Measurements from ENCODE around the gene WEE2.

DNA sequence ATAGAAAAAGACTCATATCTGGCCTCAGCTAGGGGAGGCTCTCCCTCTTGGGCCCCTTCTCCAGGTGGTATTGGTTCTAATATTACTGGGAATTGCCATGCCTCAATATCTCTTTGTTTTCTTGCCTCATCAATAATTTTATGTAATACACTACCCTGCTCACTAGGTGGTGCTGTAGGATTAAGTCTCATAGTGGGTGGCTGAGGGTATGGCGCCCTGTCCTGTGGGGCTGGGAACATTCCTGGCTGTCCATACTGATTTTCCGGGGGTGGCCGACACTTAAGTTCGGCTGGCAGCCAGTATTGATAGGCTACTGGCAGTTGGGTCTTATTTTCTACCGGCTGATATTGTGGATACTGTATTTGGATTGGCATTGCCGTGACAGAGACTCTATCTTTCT is 46.8 kb downstream of the WEE2 start:
- TF ChIP-seq, protein P1, sequence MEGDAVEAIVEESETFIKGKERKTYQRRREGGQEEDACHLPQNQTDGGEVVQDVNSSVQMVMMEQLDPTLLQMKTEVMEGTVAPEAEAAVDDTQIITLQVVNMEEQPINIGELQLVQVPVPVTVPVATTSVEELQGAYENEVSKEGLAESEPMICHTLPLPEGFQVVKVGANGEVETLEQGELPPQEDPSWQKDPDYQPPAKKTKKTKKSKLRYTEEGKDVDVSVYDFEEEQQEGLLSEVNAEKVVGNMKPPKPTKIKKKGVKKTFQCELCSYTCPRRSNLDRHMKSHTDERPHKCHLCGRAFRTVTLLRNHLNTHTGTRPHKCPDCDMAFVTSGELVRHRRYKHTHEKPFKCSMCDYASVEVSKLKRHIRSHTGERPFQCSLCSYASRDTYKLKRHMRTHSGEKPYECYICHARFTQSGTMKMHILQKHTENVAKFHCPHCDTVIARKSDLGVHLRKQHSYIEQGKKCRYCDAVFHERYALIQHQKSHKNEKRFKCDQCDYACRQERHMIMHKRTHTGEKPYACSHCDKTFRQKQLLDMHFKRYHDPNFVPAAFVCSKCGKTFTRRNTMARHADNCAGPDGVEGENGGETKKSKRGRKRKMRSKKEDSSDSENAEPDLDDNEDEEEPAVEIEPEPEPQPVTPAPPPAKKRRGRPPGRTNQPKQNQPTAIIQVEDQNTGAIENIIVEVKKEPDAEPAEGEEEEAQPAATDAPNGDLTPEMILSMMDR (IDR thresholded peaks at IDR 0.05): peak; percentile 47
- no peak for TF ChIP-seq TEAD4 (CRISPR knock-in tag; IDR thresholded peaks at IDR 0.05)
- TF ChIP-seq, protein P2, sequence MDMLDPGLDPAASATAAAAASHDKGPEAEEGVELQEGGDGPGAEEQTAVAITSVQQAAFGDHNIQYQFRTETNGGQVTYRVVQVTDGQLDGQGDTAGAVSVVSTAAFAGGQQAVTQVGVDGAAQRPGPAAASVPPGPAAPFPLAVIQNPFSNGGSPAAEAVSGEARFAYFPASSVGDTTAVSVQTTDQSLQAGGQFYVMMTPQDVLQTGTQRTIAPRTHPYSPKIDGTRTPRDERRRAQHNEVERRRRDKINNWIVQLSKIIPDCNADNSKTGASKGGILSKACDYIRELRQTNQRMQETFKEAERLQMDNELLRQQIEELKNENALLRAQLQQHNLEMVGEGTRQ (CRISPR knock-in tag; IDR thresholded peaks at IDR 0.05): no peak
- TF ChIP-seq, protein P3, sequence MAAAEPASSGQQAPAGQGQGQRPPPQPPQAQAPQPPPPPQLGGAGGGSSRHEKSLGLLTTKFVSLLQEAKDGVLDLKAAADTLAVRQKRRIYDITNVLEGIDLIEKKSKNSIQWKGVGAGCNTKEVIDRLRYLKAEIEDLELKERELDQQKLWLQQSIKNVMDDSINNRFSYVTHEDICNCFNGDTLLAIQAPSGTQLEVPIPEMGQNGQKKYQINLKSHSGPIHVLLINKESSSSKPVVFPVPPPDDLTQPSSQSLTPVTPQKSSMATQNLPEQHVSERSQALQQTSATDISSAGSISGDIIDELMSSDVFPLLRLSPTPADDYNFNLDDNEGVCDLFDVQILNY (CRISPR knock-in tag; IDR thresholded peaks at IDR 0.05): no peak
- TF ChIP-seq, protein P4, sequence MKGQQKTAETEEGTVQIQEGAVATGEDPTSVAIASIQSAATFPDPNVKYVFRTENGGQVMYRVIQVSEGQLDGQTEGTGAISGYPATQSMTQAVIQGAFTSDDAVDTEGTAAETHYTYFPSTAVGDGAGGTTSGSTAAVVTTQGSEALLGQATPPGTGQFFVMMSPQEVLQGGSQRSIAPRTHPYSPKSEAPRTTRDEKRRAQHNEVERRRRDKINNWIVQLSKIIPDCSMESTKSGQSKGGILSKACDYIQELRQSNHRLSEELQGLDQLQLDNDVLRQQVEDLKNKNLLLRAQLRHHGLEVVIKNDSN (CRISPR knock-in tag; IDR thresholded peaks at IDR 0.05): no peak
- TF ChIP-seq KAT7 (CRISPR knock-in tag; IDR thresholded peaks at IDR 0.05; ENCODE audit: borderline replicate concordance): no peak
- TF ChIP-seq, protein P5, sequence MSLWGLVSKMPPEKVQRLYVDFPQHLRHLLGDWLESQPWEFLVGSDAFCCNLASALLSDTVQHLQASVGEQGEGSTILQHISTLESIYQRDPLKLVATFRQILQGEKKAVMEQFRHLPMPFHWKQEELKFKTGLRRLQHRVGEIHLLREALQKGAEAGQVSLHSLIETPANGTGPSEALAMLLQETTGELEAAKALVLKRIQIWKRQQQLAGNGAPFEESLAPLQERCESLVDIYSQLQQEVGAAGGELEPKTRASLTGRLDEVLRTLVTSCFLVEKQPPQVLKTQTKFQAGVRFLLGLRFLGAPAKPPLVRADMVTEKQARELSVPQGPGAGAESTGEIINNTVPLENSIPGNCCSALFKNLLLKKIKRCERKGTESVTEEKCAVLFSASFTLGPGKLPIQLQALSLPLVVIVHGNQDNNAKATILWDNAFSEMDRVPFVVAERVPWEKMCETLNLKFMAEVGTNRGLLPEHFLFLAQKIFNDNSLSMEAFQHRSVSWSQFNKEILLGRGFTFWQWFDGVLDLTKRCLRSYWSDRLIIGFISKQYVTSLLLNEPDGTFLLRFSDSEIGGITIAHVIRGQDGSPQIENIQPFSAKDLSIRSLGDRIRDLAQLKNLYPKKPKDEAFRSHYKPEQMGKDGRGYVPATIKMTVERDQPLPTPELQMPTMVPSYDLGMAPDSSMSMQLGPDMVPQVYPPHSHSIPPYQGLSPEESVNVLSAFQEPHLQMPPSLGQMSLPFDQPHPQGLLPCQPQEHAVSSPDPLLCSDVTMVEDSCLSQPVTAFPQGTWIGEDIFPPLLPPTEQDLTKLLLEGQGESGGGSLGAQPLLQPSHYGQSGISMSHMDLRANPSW (CRISPR knock-in tag; conservative IDR thresholded peaks at IDR 0.05; ENCODE audit: low read depth): no peak
- TF ChIP-seq, protein P6, sequence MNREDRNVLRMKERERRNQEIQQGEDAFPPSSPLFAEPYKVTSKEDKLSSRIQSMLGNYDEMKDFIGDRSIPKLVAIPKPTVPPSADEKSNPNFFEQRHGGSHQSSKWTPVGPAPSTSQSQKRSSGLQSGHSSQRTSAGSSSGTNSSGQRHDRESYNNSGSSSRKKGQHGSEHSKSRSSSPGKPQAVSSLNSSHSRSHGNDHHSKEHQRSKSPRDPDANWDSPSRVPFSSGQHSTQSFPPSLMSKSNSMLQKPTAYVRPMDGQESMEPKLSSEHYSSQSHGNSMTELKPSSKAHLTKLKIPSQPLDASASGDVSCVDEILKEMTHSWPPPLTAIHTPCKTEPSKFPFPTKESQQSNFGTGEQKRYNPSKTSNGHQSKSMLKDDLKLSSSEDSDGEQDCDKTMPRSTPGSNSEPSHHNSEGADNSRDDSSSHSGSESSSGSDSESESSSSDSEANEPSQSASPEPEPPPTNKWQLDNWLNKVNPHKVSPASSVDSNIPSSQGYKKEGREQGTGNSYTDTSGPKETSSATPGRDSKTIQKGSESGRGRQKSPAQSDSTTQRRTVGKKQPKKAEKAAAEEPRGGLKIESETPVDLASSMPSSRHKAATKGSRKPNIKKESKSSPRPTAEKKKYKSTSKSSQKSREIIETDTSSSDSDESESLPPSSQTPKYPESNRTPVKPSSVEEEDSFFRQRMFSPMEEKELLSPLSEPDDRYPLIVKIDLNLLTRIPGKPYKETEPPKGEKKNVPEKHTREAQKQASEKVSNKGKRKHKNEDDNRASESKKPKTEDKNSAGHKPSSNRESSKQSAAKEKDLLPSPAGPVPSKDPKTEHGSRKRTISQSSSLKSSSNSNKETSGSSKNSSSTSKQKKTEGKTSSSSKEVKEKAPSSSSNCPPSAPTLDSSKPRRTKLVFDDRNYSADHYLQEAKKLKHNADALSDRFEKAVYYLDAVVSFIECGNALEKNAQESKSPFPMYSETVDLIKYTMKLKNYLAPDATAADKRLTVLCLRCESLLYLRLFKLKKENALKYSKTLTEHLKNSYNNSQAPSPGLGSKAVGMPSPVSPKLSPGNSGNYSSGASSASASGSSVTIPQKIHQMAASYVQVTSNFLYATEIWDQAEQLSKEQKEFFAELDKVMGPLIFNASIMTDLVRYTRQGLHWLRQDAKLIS (CRISPR knock-in tag; IDR thresholded peaks at IDR 0.05; ENCODE audit: borderline replicate concordance): no peak
- no peak for TF ChIP-seq JUN (CRISPR knock-in tag; IDR thresholded peaks at IDR 0.05)
- TF ChIP-seq NFE2L1 (CRISPR knock-in tag; IDR thresholded peaks at IDR 0.05): no peak
- TF ChIP-seq, protein P7, sequence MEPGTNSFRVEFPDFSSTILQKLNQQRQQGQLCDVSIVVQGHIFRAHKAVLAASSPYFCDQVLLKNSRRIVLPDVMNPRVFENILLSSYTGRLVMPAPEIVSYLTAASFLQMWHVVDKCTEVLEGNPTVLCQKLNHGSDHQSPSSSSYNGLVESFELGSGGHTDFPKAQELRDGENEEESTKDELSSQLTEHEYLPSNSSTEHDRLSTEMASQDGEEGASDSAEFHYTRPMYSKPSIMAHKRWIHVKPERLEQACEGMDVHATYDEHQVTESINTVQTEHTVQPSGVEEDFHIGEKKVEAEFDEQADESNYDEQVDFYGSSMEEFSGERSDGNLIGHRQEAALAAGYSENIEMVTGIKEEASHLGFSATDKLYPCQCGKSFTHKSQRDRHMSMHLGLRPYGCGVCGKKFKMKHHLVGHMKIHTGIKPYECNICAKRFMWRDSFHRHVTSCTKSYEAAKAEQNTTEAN (CRISPR knock-in tag; IDR thresholded peaks at IDR 0.05): no peak
- TF ChIP-seq FOXJ3 (CRISPR knock-in tag; IDR thresholded peaks at IDR 0.05; ENCODE audit: borderline replicate concordance): no peak
- no peak for TF ChIP-seq CREB1 (CRISPR knock-in tag; IDR thresholded peaks at IDR 0.05)
- no peak for TF ChIP-seq ZNF121 (CRISPR knock-in tag; IDR thresholded peaks at IDR 0.05)
